Uterine smooth muscle cell (primary cell): ENCODE data around the gene CSRP2. TPM values are rescaled to one million over a fixed set of nuclear protein-coding genes. Genes with fewer than 3 reads are reported as not detected.

ENCODE experiments used
- total RNA-seq: library from RNA; depleted of rRNA; stranded (reverse); fragments of >200 nt; gene quantifications from 2 replicates; pipeline ENCODE4 v1.2.3, GENCODE V29; 2014

CSRP2 gene
- total RNA-seq: 20.3 and 42.2 TPM in 2 replicates

DNA sequence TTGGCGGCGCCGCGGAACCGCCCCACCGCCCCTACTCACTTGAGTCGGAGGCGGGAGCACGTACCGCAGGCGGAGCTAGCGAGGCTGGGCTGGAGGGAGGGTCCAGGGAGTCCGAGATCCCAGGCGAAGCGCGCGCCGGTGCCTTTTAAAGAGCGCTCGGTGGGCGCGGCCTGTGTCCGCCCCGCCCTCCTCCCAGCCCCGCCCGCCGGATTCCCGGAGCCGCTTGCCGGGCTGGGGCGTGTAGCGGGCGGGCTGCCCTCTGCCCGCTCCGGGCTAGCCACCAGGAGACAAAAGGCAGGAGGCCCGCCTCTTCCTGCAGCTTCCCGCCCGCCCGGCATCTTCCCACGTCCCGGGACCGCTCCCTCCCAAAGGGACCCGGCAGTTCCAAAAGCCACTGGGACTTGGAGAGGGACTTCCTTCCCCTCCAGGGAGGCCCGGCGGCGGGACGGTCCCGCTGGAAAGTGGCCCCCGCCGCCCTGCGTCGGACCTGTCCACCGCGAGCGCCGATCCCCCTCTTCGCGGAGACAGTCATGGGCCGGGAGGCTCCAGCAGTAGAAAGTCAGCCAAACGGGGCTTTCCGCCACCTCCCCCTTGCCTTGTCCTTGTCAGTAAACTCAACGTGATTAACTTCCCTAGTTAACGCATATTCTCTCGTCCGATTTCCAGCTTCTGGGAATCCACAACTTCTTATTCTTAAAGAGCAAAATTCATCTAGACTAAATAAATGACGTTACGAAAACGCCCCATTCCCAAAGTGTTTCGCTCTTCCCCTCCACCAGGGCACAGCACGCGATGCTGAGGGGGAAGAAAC is at the start of gene CSRP2:
Gene CSRP2, minus strand, starts transcription at position 121 of the 811 bp plus-strand sequence. CDS start 12,759 bp downstream, outside the sequence.

Other genes starting within 250 kb of the CSRP2 start
- 69.4 and 84.4 TPM in 2 replicates for gene ZDHHC17, start 114.9 kb downstream of the CSRP2 start, total RNA-seq
- gene E2F7, start 186.6 kb upstream of the CSRP2 start, total RNA-seq: 26.4 and 32.6 TPM in 2 replicates